GM12878 (cell line): Measurements from ENCODE around the gene RRP15.

ENCODE experiments used
- CEBPB ChIP-seq, 2 experiments: fragments of 150-350 bp in 1 of 2; IDR thresholded peaks; 2 replicates each; pipeline ENCODE4 v1.6.1; 2012 to 2014; ENCODE audit warnings: low read depth in 2 of 2, low read length in 2 of 2, borderline replicate concordance in 1 of 2, inconsistent platforms in 1 of 2
- CTCF ChIP-seq, 3 experiments: IDR thresholded peaks in 2 of 3; conservative IDR thresholded peaks in 1 of 3; 2 replicates each; pipeline ENCODE4 v1.5.1; 2011; ENCODE audit warnings: low read depth in 3 of 3, low read length in 3 of 3, mild to moderate bottlenecking in 3 of 3, control low read depth in 2 of 3, moderate library complexity in 2 of 3, inconsistent platforms in 1 of 3, mixed read lengths in 1 of 3; ENCODE audit not compliant: control insufficient read depth in 2 of 3, insufficient read depth in 1 of 3; ENCODE audit errors: extremely low read depth in 1 of 3
- DPF2 ChIP-seq: fragments of 450-650 bp; IDR thresholded peaks from 2 replicates; pipeline ENCODE4 v1.6.1; 2017; ENCODE audit warnings: mild to moderate bottlenecking
- MLLT1 ChIP-seq: fragments of 450-650 bp; IDR thresholded peaks from 2 replicates; pipeline ENCODE4 v1.6.1; 2016; ENCODE audit warnings: mild to moderate bottlenecking
- NFYA ChIP-seq: IDR thresholded peaks from 2 replicates; pipeline ENCODE4 v1.6.1; 2011; ENCODE audit warnings: low read depth, mild to moderate bottlenecking, low read length, improper control_type of control experiment, borderline replicate concordance
- NFYB ChIP-seq: IDR thresholded peaks from 2 replicates; pipeline ENCODE4 v1.6.1; 2011; ENCODE audit warnings: low read depth, mild to moderate bottlenecking, low read length, improper control_type of control experiment, moderate library complexity; ENCODE audit not compliant: insufficient read depth
- POLR2AphosphoS5 ChIP-seq: IDR thresholded peaks from 2 replicates; pipeline ENCODE4 v1.6.1; 2011; ENCODE audit warnings: mild to moderate bottlenecking, low read length, inconsistent platforms
- RELA ChIP-seq: fragments of 450-650 bp; IDR thresholded peaks from 2 replicates; pipeline ENCODE4 v1.8.0; 2014; ENCODE audit warnings: borderline replicate concordance; ENCODE audit not compliant: partially characterized antibody
- STAT3 ChIP-seq: IDR thresholded peaks from 2 replicates; pipeline ENCODE4 v1.6.1; 2011; ENCODE audit warnings: low read depth, low read length, improper control_type of control experiment
- TAF1 ChIP-seq: IDR thresholded peaks from 2 replicates; pipeline ENCODE4 v1.6.1; 2011; ENCODE audit warnings: mild to moderate bottlenecking, low read depth, low read length, borderline replicate concordance
- YY1 ChIP-seq: IDR thresholded peaks from 2 replicates; pipeline ENCODE4 v1.6.1; 2011; ENCODE audit warnings: low read depth, mild to moderate bottlenecking, low read length
- TF ChIP-seq, protein P1 (sequence below): IDR thresholded peaks from 2 replicates; pipeline ENCODE4 v1.6.1; 2012; ENCODE audit warnings: low read depth, low read length, improper control_type of control experiment

- no peak for TF ChIP-seq RELA
- TF ChIP-seq MLLT1: no peak
- no peak for TF ChIP-seq YY1
- no peak for TF ChIP-seq POLR2AphosphoS5
- TF ChIP-seq TAF1: no peak
- TF ChIP-seq CTCF (IDR thresholded peaks at IDR 0.05 in 2 of 3, conservative IDR thresholded peaks at IDR 0.05 in 1 of 3; ENCODE audit: control insufficient read depth in 2 of 3, extremely low read depth in 1 of 3, insufficient read depth in 1 of 3, low read depth in 3 of 3, low read length in 3 of 3): no peak
- TF ChIP-seq NFYA: no peak
- no peak for TF ChIP-seq STAT3
- TF ChIP-seq, protein P1, sequence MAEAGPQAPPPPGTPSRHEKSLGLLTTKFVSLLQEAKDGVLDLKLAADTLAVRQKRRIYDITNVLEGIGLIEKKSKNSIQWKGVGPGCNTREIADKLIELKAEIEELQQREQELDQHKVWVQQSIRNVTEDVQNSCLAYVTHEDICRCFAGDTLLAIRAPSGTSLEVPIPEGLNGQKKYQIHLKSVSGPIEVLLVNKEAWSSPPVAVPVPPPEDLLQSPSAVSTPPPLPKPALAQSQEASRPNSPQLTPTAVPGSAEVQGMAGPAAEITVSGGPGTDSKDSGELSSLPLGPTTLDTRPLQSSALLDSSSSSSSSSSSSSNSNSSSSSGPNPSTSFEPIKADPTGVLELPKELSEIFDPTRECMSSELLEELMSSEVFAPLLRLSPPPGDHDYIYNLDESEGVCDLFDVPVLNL: no peak
- TF ChIP-seq NFYB: no peak
- TF ChIP-seq CEBPB (IDR thresholded peaks at IDR 0.05; ENCODE audit: borderline replicate concordance in 1 of 2, low read depth in 2 of 2, low read length in 2 of 2): no peak
- TF ChIP-seq DPF2: no peak
These were observed 99.5 kb downstream of the RRP15 start for GRCh38 chr1:218384581-218384993.
